NOMO-1 treated with DMSO at 0.1 percent for 48 hours (cell line): Measurements from ENCODE around the gene EPS8L3.
"Not testable (repeated sequence)": the region's sequence is repeated elsewhere in the genome, so short reads cannot be mapped to it uniquely, and the experiment has no call there.

Experiments used
- DNase-seq: peaks from one replicate; lab custom pipeline; 2025; ENCODE audit not compliant: unreplicated experiment; lab: John Stamatoyannopoulos, UW

EPS8L3 gene

DNA sequence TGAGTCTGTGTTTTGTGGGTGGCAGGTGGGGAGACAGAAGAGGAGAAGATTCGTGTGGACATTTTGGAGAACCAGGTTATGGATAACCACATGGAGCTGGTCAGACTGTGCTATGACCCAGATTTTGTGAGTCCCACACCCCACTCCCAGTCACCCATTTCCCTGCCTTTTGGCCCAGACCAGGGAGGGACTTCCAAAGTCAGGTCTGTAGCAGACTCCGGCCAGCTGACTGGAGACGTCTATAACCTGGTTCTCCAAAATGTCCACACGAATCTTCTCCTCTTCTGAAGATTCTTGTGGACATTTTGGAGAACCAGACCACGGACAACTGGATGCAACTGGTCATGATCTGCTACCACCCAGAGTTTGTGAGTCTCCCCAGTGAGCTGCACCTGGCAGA lies 50.1 kb downstream of the EPS8L3 start:
- DNase-seq = no peak

DNA sequence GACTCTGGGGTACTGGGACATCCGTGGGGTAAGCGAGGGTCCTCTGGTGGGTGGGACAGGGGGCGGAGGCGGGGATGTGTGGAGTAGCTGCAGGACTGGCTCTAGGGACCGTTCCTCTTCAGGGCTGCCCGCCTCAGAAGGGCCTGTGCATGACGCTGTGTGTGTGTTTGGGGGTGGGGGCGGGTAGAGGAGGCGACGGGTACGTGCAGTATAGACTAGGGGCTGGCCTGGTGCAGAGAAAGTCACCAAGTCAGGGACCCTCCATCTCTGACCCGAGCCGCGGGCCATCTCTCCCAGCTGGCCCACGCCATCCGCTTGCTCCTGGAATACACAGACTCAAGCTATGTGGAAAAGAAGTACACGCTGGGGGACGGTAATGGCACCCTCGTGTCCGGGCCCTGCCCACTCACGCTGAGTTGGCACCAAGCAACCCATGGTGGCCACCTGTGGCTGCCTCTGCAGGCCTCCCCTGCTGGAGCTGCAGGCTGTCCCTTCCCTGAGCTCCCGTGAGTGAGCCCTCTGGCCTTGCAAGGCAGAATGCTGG lies 51.3 kb downstream of the EPS8L3 start:
- DNase-seq = no peak

DNA sequence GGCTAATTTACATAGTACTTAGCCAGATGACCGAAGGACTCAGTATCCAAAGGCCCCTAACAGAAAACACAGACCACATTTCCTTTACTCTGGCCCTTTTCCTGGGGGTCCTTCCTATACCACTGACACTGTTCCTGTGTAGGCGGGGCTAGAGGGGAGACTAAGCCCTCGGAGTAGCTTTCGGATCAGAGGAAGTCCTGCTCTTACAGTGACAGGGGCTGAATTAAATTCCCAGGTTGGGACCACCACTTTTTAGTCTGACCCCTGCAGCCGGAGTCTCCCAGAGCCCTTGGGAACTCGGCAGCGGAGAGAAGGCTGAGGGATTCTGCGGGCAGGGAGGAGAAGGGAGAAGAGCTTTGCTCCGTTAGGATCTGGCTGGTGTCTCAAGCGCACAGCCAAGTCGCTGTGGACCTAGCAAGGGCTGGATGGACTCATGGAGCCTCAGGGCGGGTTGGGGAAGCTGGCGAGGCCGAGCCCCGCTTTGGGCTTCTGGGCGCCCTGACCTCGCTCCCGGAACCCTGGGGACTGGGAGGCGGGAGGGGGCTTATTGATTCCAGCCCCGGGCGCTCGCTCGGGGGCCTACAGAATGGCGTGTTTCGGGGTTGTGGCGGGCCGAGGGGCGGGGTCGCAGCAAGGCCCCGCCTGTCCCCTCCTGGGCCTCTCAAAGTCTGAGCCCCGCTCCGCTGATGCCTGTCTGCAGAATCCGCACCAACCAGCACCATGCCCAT lies 52.0 kb downstream of the EPS8L3 start, which contains the start of gene GSTM5:
TSS of gene GSTM5 (plus strand) at position 659 of the 728 bp plus-strand sequence. CDS start at position 721, 62 bp downstream.
- DNase-seq = not testable (repeated sequence)

DNA sequence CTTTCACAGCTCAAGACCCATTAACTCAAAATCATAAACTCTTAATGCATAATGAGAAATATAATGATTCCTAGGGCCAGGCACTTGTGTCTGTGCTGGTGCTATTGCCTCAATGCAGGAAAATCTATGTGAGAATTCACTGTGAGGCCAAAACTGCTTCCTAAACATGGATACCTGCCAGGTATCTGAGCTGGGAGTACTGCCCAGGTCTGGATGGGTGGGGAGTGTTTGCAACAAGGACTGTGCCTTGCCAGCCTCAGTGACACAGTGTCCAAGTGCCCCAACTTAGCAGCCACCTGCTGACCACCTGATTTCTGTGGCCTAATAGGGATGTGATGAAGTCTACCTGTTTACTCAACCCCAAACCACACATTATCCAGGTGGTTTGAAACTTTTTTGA lies 53.9 kb downstream of the EPS8L3 start:
- not testable (repeated sequence) for DNase-seq

DNA sequence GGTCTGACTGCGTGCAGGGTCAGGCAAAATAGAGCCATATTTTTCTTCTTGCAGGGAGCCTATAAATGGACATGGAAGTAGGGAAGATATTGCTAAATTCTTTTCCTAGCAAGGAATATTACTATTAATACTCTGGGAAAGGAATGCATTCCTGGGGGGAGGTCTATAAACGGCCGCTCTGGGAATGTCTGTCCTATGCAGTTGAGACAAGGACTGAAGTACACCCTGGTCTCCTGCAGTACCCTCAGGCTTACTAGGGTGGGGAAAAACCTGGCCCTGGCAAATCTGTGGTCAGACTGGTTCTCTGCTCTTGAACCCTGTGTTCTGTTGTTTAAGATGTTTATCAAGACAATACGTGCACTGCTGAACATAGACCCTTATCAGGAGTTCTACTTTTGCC lies 54.8 kb downstream of the EPS8L3 start:
- DNase-seq = not testable (repeated sequence)

DNA sequence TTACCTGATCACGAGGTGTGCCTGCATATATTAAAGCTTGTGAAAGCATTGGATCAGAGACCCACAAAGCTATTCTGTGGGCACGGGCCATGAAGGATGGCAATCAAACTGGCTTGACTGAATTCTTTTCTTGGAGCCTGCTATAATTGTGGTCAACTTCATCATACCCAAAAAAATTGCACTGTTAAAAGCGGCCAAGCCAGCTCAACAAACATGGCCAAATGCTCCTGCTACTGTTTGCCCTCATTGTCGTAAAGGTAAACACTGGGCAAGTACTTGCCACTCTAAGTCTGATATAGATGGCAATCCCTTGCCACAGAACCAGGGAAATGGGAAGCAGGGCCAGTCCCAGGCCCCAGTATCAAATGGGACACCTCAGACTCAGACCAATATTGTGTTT lies 58.3 kb downstream of the EPS8L3 start:
- DNase-seq = no peak

DNA sequence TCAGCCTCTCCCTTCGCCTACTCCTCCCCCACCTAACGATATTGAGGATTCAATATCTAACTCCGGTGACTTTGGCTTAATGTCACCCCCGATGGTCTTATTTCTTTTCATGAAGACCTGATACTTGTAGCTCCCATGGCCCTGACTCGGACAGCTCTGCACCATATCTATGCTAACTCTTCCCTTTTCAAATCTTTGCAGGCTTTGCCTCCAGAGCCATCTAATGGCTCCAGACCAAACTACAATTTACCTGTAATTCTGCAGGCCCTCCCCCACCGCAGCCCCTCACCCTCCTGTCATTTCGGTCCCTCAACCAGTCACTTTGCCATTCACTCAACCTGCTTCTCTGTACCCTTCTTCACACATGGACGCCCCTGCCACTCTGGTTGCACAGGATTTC lies 59.5 kb downstream of the EPS8L3 start:
- DNase-seq = no peak

DNA sequence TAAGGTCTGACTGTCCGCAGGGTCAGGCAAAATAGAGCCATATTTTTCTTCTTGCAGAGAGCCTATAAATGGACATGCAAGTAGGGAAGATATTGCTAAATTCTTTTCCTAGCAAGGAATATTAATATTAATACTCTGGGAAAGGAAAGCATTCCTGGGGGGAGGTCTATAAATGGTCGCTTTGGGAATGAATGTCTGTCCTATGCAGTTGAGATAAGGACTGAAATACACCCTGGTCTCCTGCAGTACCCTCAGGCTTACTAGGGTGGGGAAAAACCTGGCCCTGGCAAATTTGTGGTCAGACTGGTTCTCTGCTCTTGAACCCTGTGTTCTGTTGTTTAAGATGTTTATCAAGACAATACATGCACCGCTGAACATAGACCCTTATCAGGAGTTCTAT lies 60.8 kb downstream of the EPS8L3 start:
- not testable (repeated sequence) for DNase-seq
